Activated T-cell treated with anti-CD3 and anti-CD28 coated beads, Interleukin-2, amount 50 U/mL, for 4 hours (primary cell): ENCODE data around the gene SNRPD2. TPM values are rescaled to one million over a fixed set of nuclear protein-coding genes. Genes with fewer than 3 reads are reported as not detected.
A peak's percentile ranks its signal among the peaks of the same experiment; 100 is the strongest.

Experiments used
- ATAC-seq, 2 donors: fragments of 200-7000 bp; cut with Tn5 transposase; one replicate each; pipeline ENCODE4 v1.10.0; 2021
- DNase-seq: peaks from one replicate; pipeline ENCODE4 v3.0.0-alpha.2; 2020
- H3K27me3 Mint-ChIP-seq: one replicate; pipeline ENCODE4 v1.8.0; 2021; ENCODE audit warnings: low read depth, mixed read lengths
- H3K36me3 Mint-ChIP-seq: one replicate; pipeline ENCODE4 v1.8.0; 2022; ENCODE audit warnings: mixed read lengths; ENCODE audit not compliant: insufficient read depth
- H3K4me1 Mint-ChIP-seq: one replicate; pipeline ENCODE4 v1.8.0; 2021; ENCODE audit warnings: low read depth, mixed read lengths
- H3K4me3 Mint-ChIP-seq: one replicate; pipeline ENCODE4 v1.8.0; 2021; ENCODE audit warnings: mild to moderate bottlenecking, moderate library complexity, mixed read lengths
- H3K9me3 Mint-ChIP-seq: one replicate; pipeline ENCODE4 v1.8.0; 2021; ENCODE audit warnings: mixed read lengths
- total RNA-seq, 3 donors: library from RNA; stranded (reverse); gene quantifications; one replicate each; pipeline ENCODE4 v1.2.1, GENCODE V29; 2021

SNRPD2 gene
- total RNA-seq, 3 donors from 2014 or later = 903 to 949 (median 911) TPM

DNA sequence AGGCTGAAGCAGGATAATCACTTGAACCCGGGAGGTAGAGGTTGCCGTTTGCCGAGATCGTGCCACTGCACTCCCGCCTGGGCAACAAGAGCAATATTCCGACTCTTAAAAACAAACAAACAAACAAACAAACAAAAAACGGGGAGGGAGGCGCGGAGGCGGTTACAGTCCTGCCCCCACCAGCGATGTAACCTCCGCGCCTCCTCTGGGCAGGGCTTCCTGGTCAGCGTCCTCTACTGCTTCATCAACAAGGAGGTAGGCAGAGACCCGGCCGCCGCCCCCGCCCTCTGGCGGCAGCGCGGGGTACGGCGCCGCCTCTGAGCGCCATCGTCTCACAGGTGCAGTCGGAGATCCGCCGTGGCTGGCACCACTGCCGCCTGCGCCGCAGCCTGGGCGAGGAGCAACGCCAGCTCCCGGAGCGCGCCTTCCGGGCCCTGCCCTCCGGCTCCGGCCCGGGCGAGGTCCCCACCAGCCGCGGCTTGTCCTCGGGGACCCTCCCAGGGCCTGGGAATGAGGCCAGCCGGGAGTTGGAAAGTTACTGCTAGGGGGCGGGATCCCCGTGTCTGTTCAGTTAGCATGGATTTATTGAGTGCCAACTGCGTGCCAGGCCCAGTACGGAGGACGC, 10.2 kb downstream of the SNRPD2 start:
- Mint-ChIP-seq H3K36me3 (peaks cover 11% of the 10 kb centered on the region), H3K27me3 (no peaks in the 10 kb centered on the region), H3K4me3 (peak overlapping the region; percentile 68), H3K9me3 (no peaks in the 10 kb centered on the region), H3K4me1 (peaks cover 17% of the 10 kb centered on the region)
- ATAC-seq = peak; percentile 88 to 91
- DNase-seq = peak; percentile 80

DNA sequence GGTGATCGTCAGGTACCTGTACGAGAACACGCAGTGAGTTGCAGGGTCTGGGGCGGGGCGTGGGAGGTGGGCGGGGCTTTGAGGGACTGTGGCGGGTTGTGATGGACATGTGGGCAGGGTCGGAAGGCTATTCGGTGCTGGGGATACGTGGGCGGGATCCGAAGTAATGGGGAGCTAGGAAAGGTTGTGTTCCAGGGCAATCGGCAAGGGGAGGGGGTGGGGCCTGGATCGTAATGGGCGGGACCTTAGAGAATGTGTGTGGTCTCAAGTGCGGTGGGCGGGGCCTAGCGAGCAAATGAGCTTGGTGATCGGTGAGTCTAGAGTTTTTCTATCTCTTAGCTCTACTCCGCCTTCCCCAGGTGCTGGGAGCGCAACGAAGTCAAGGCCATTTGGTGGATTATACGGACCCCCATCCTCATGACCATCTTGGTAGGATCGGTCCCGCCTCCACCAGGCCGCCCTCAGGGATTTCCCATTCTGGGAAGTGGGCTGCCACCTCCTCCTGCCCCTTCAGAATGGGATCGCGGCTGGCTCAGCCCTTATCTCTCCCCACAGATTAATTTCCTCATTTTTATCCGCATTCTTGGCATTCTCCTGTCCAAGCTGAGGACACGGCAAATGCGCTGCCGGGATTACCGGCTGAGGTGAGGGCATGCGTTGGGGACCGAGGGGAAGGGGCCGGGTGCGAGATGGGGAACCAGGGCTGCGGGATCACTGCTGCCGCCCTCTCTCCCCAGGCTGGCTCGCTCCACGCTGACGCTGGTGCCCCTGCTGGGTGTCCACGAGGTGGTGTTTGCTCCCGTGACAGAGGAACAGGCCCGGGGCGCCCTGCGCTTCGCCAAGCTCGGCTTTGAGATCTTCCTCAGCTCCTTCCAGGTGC, 14.2 kb downstream of the SNRPD2 start:
- H3K4me3 Mint-ChIP-seq = peak overlapping the region; percentile 80
- no peaks in the 10 kb centered on the region for H3K36me3 Mint-ChIP-seq
- DNase-seq (peak; percentile 81), ATAC-seq (peak; percentile 63 to 70)
- no peaks in the 10 kb centered on the region for H3K9me3 Mint-ChIP-seq
- H3K4me1 Mint-ChIP-seq = peaks cover 19% of the 10 kb centered on the region
- H3K27me3 Mint-ChIP-seq = peaks cover 1% of the 10 kb centered on the region

DNA sequence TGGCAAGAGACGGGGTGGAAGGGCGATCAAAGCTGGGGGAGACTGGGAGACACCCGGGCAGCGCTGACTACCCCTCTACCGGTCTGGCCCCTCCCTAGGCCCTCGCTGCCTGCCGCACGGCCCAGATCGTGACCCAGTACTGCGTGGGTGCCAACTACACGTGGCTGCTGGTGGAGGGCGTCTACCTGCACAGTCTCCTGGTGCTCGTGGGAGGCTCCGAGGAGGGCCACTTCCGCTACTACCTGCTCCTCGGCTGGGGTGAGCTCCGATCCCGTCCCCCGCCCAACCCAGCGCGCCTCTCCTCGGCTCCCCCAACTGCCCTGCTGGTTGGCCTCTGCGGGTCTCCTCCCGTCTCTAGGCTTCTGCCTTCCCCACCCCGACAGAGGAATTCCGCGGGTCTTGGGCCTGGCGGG, 14.9 kb downstream of the SNRPD2 start:
- H3K9me3 Mint-ChIP-seq = no peaks in the 10 kb centered on the region
- ATAC-seq (peak; percentile 41 to 46), DNase-seq (peak; percentile 74)
- H3K4me3 Mint-ChIP-seq = peak overlapping the region; percentile 66
- H3K4me1 Mint-ChIP-seq = peaks cover 17% of the 10 kb centered on the region
- no peaks in the 10 kb centered on the region for H3K36me3 Mint-ChIP-seq
- H3K27me3 Mint-ChIP-seq = peaks cover 1% of the 10 kb centered on the region

DNA sequence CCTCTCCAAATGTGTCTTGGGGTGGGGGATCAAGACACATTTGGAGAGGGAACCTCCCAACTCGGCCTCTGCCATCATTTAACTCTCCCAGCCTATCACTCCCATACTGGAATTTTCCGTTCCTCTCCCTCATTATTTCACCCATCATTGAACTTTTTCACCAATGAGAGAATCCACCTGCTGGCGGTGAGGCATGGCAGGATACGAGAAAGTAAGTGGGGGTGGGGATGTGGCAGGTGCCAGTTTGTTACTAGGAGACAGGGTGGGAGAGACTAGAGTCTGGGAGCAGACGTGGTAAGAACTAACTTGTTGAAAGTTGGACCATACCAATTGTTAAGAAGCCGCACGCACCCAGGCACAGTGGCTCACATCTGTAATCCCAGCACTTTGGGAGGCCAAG, 16.8 kb downstream of the SNRPD2 start:
- H3K4me1 Mint-ChIP-seq = peaks cover 21% of the 10 kb centered on the region
- DNase-seq = no peak
- H3K27me3 Mint-ChIP-seq = peaks cover 13% of the 10 kb centered on the region
- no peak for ATAC-seq
- H3K9me3 Mint-ChIP-seq = no peaks in the 10 kb centered on the region
- no peak overlapping the region for H3K4me3 Mint-ChIP-seq
- H3K36me3 Mint-ChIP-seq = no peaks in the 10 kb centered on the region

DNA sequence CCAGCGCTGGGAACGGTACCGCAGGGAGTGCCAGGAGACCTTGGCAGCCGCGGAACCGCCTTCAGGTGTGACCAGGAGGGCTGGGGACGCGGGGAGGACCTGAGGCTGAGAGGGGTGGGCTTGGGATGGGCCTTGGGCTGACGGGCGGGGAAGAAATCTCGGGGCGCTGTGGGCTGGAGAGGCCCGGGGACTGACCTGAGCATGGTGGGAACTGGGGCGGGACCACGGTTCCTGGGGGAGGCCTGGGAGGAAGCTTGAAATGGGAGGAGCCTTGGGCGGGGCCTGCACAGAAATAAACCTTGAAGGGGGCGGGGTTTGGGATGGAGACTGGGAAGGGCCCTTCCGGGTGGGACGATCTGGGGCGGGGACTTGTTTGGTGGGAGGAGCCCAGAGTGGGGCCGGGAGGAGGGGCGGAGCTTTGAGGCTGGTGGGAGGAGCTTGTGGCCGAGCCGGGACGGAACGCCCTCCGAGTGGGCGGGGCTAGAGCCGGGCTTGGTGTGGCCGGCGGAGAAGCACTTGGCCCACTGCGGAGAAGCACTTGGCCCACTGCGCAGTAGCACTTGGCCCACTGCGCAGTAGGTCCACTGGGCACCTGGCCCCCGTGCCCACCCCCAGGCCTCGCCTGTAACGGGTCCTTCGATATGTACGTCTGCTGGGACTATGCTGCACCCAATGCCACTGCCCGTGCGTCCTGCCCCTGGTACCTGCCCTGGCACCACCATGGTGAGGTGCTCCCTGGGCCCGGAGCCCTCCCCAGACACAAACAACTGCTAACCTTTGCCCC, 20.9 kb downstream of the SNRPD2 start:
- H3K27me3 Mint-ChIP-seq = peaks cover 18% of the 10 kb centered on the region
- H3K4me3 Mint-ChIP-seq = peak overlapping the region; percentile 29
- H3K9me3 Mint-ChIP-seq = no peaks in the 10 kb centered on the region
- ATAC-seq = peak in 1 of 2 donors; percentile 8
- no peaks in the 10 kb centered on the region for H3K36me3 Mint-ChIP-seq
- peaks cover 32% of the 10 kb centered on the region for H3K4me1 Mint-ChIP-seq
- no peak for DNase-seq

DNA sequence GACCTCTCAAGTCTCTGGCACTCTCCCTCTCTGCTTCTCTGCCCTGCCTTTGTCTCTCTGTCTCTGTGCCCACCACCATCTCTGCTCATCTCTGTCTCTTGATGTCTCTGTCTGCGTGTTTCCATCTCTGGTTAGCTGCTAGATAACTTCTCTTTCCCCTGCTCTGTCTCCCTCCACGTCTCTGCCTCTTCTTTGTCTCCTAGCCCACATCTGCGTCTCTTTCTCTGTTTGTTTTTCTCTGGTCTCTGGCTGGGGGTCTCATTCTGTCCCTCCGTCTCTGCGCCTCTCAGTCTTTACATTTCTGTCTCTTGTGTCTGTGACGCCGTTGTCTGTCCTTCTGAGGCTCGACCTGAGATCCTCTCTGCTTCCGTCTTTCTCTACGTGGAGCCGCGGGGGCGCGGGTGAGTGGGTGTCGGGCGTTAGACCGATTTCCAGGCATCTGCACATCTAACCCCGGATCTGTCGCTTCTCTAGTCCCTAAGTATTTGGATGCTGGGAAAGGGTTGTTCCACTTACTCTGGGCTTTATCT, 23.3 kb downstream of the SNRPD2 start:
- H3K36me3 Mint-ChIP-seq = no peaks in the 10 kb centered on the region
- peaks cover 21% of the 10 kb centered on the region for H3K27me3 Mint-ChIP-seq
- DNase-seq (peak; percentile 50), ATAC-seq (peak in 1 of 2 donors; percentile 4)
- H3K4me1 Mint-ChIP-seq = peaks cover 32% of the 10 kb centered on the region
- peak overlapping the region; percentile 80 for H3K4me3 Mint-ChIP-seq
- H3K9me3 Mint-ChIP-seq = no peaks in the 10 kb centered on the region

DNA sequence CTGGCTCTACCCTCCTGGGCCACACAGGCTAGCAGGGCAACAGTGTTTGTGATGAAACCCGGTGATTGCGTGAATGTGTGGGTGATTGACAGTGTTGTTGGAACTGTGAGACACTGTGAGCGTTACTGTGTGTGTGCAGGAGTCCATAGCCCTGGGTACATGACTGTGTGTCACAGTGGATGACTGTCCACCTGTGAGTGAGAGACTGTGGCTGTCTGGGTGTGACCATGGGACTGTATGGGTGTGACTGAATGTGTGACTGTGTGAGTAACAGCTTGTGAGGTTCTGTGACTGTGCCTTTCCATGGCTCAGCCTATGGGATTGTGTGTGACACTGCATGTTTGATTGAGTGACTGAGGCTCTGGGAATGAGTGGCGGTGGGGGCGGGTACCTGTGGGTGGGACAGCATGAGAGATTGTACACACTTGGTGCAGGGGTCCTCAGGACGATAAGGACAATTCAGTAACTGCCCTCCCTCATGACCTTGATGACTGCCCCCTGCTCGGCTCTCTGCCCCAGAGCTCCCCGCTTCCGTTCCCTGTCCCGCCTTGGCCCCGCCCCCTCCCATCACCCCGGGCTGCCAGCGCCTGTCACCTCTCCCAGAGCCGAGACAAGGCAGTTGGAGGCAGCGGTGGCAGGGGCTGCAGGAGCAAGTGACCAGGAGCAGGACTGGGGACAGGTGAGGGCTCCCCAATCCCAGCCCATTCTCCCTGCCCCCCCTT, 24.0 kb downstream of the SNRPD2 start, which contains the start of gene GIPR:
GIPR (plus strand) TSS at position 602 of the 722 bp plus-strand sequence. CDS start 1,300 bp downstream, outside the sequence.
- Mint-ChIP-seq H3K27me3 (peaks cover 21% of the 10 kb centered on the region), H3K4me3 (peak within 1 kb of the TSS; percentile 80), H3K4me1 (peaks cover 32% of the 10 kb centered on the region), H3K36me3 (no peaks in the 10 kb centered on the region), H3K9me3 (no peaks in the 10 kb centered on the region)
- DNase-seq (peak; percentile 42), ATAC-seq (peak; percentile 92 to 94)

DNA sequence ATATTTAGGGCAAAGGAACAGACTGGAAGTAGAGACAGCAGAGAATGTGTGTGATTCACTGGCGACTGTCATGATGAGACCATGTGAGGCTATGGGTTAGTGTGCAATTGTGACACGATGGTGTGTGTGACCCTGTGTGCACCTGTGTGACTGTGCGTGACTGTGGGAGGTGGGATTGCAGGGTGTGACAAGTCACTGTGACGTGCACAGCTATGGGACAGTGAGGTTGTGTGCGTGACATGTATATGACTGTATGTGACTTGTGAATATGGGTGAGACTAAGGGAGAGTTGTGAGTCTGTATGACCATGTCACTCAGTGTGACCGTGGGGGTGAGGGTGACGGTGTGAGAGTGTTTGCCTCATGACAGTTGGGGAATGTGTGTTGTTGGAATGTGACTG, 27.2 kb downstream of the SNRPD2 start:
- Mint-ChIP-seq H3K4me1 (peaks cover 23% of the 10 kb centered on the region), H3K36me3 (no peaks in the 10 kb centered on the region), H3K27me3 (peaks cover 9% of the 10 kb centered on the region), H3K4me3 (no peak overlapping the region), H3K9me3 (no peaks in the 10 kb centered on the region)
- no peak for DNase-seq
- ATAC-seq = no peak

DNA sequence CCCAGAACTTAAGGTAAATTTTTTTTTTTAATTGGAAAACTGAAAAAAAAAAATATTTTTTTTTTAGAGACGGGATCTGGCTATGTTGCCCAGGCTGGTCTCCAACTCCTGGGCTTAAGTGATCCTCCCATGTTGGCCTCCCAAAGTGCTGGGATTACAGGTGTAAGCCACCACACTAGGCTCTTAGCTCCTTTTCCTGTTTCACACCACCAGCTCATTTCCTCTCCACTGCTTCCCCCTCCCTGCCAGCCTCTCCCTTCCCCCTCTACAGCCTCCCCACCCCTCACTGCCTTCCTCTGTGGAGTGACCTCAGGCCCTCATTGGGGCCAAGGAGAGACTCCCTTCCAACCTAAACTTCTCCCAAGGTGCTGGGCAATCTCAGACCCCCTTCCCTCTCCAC, 28.0 kb downstream of the SNRPD2 start:
- H3K4me3 Mint-ChIP-seq = no peak overlapping the region

DNA sequence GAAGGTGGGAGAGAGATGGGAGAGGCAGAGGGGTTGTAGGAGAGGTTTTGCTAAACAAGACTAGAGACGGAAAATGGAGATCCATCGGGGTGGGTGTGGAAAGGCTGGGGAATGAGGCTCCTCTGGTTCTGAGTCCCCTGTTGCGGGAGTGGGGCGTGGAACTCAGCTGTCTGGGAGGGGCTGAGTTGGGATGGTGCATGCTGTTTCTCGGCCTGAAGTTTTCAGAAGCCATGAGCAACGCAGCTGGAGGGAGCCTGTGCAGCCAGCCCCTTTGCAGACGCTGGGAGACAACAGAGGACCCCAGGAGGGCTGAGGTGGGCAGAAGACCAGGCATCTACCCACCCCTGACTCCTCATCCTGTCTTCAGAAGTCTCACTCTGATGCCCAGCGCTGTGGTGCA, 31.1 kb downstream of the SNRPD2 start:
- Mint-ChIP-seq H3K4me1 (no peaks in the 10 kb centered on the region), H3K36me3 (no peaks in the 10 kb centered on the region), H3K9me3 (no peaks in the 10 kb centered on the region), H3K4me3 (no peak overlapping the region), H3K27me3 (peaks cover 4% of the 10 kb centered on the region)
- ATAC-seq = no peak
- DNase-seq = no peak

More for the DNA sequence above, 28.0 kb downstream of the SNRPD2 start:
- H3K36me3 Mint-ChIP-seq = no peaks in the 10 kb centered on the region
- ATAC-seq = no peak
- peaks cover 15% of the 10 kb centered on the region for H3K4me1 Mint-ChIP-seq
- no peaks in the 10 kb centered on the region for H3K9me3 Mint-ChIP-seq
- H3K27me3 Mint-ChIP-seq = peaks cover 4% of the 10 kb centered on the region
- DNase-seq = no peak

DNA sequence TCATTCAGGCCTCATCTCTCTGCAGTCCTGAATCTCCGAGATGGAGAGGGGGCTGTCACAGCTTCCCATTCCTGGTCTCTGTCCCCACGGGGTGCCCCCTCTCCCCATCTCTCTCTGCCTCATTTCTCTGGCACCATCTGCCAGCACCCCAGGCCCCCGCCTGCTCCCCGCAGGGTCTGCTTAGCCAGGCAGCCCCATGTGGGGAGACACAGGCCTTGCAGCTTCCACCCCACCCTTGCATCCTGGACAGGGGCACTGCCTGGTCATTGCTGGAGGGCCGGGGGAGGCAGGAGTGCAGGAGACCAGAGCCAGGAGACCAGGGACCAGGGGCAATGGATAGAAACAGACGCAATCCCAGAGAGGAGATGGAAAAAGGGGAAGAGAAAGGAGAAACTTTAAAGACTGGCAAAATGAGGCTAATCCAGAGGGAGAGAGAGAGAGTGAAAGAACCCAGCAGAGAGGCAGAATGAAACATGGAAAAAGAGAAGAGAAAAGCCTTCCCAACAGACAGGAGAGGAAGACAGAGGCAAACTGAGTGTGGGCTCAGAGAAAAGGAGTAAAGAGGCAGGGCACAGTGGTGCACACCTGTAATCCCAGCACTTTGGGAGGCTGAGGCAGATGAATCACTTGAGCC, 32.5 kb downstream of the SNRPD2 start:
- H3K27me3 Mint-ChIP-seq = no peaks in the 10 kb centered on the region
- no peaks in the 10 kb centered on the region for H3K9me3 Mint-ChIP-seq
- no peak for ATAC-seq
- no peaks in the 10 kb centered on the region for H3K36me3 Mint-ChIP-seq
- no peaks in the 10 kb centered on the region for H3K4me1 Mint-ChIP-seq
- H3K4me3 Mint-ChIP-seq = no peak overlapping the region
- DNase-seq = no peak

DNA sequence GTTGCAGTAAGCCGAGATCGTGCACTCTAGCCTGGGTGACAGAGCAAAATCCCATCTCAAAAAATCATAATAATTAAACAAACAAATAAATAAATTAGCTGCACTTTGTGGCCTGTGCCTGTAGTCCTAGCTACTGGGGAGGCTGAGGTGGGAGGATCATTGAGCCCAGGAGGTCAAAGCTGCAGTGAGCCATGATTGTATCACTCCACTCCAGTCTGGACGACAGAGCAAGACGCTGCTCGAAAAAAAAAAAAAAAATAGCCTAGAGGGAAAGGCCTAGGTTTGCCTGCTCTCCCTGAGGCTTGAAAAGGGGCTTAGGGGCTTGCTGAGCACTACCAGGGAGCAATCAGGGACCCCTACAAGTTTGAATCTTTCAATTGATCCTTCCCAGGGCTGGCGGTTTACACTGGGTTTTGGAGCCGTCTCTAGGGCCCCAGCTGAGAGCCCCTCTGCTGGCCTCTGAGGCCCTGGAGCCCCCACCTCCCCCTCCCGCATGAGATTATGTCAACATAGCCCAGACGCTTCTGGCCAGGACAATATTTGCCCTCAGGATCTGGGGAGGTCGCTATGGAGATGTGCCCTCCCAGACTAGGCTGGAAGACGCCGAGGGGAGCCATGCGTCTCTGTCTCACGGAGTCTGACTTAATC, 34.1 kb downstream of the SNRPD2 start:
- Mint-ChIP-seq H3K27me3 (no peaks in the 10 kb centered on the region), H3K9me3 (no peaks in the 10 kb centered on the region), H3K36me3 (no peaks in the 10 kb centered on the region), H3K4me1 (no peaks in the 10 kb centered on the region), H3K4me3 (no peak overlapping the region)
- ATAC-seq (no peak), DNase-seq (no peak)

DNA sequence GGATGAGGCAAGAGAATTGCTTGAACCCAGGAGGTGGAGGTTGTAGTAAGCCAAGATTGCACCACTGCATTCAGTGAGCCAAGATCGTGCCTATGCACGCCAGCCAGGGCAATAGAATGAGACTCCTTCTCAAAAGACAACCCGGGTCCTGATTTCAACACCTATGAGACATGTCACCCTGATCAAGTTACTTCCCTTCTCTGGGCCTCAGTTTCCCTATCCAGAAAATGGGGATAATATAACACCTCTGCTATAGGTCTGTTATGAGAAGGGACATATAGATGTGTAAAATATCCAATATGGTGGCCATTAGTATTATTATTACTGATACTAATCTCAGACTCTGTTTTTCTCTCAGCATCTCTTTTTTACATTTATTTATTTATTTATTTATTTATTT, 36.7 kb downstream of the SNRPD2 start:
- Mint-ChIP-seq H3K9me3 (no peaks in the 10 kb centered on the region), H3K4me3 (no peak overlapping the region), H3K36me3 (no peaks in the 10 kb centered on the region), H3K4me1 (no peaks in the 10 kb centered on the region), H3K27me3 (no peaks in the 10 kb centered on the region)
- no peak for ATAC-seq
- no peak for DNase-seq
